Measurements from ENCODE around the gene FDX2. TPM values are rescaled to one million over a fixed set of nuclear protein-coding genes. Genes with fewer than 3 reads are reported as not detected.
"Not testable (repeated sequence)": the region's sequence is repeated elsewhere in the genome, so short reads cannot be mapped to it uniquely, and the experiment has no call there.

FDX2 gene
- polyA plus RNA-seq, 12 donors = 10.9 to 34.1 (median 13.6) TPM; not detected in 1

DNA sequence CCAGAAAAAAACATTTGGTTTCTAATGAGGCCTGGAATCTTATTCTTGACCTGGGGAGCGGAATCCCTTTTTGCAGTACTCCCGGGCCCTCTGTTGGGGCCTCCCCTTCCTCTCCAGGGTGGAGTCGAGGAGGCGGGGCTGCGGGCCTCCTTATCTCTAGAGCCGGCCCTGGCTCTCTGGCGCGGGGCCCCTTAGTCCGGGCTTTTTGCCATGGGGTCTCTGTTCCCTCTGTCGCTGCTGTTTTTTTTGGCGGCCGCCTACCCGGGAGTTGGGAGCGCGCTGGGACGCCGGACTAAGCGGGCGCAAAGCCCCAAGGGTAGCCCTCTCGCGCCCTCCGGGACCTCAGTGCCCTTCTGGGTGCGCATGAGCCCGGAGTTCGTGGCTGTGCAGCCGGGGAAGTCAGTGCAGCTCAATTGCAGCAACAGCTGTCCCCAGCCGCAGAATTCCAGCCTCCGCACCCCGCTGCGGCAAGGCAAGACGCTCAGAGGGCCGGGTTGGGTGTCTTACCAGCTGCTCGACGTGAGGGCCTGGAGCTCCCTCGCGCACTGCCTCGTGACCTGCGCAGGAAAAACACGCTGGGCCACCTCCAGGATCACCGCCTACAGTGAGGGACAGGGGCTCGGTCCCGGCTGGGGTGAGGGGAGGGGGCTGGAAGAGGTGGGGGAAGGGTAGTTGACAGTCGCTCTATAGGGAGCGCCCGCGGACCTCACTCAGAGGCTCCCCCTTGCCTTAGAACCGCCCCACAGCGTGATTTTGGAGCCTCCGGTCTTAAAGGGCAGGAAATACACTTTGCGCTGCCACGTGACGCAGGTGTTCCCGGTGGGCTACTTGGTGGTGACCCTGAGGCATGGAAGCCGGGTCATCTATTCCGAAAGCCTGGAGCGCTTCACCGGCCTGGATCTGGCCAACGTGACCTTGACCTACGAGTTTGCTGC lies 28.7 kb downstream of the FDX2 start, which contains the start of gene ICAM4:
Gene ICAM4, plus strand, starts transcription at position 153 of the 935 bp plus-strand sequence. Its CDS starts 58 bp downstream, at position 211.
- DNase-seq = no peak

DNA sequence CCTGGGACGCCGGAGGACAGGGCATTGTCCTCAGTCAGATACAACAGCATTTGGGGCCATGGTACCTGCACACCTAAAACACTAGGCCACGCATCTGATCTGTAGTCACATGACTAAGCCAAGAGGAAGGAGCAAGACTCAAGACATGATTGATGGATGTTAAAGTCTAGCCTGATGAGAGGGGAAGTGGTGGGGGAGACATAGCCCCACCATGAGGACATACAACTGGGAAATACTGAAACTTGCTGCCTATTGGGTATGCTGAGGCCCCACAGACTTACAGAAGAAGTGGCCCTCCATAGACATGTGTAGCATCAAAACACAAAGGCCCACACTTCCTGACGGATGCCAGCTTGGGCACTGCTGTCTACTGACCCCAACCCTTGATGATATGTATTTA lies 30.4 kb downstream of the FDX2 start:
- no peak for DNase-seq

GRCh38 chr19:10284960-10285278 lies 30.9 kb downstream of the FDX2 start:
- DNase-seq = no peak

GRCh38 chr19:10284065-10284959 lies 31.5 kb downstream of the FDX2 start:
- no peak for DNase-seq

DNA sequence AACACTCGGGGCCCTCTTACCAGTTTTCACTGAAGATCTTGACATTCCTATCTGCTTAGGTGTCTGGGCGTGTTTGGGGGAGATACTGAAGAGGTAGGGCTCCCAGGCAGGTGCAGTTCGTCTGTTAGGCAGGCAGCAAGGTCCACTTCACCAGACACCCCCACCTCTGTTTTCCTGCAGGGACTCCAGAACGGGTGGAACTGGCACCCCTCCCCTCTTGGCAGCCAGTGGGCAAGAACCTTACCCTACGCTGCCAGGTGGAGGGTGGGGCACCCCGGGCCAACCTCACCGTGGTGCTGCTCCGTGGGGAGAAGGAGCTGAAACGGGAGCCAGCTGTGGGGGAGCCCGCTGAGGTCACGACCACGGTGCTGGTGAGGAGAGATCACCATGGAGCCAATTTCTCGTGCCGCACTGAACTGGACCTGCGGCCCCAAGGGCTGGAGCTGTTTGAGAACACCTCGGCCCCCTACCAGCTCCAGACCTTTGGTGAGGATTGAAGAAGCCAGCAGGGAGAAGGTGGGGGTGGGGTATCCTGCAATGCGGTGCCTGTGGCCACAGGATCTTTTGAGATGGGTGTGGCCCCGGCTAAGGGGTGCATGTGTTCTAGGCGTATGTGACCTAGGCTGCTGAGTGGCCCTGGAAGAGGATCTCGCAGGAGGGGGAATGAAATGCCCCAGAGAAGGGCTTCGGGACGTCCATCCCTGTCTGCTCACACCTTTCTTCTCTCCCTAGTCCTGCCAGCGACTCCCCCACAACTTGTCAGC lies 32.3 kb downstream of the FDX2 start:
- DNase-seq = no peak

DNA sequence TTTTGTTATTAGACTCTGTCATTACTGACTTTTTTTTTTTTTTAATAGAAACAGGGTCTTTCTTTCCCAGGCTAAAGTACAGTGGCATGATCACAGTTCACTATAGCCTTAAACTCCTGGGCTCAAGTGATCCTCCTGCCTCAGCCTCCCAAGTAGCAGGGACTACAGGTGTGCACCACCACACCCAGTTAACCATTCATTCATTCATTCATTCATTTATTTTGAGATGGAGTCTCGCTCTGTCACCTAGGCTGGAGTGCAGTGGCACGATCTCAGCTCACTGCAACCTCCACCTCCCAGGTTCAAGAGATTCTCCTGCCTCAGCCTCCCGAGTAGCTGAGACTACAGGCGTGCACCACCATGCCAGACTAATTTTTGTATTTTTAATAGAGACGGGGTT lies 33.8 kb downstream of the FDX2 start:
- DNase-seq = not testable (repeated sequence)

GRCh38 chr19:10279737-10280442 lies 35.9 kb downstream of the FDX2 start:
- no peak for DNase-seq

GRCh38 chr19:10278935-10279334 lies 36.9 kb downstream of the FDX2 start:
- DNase-seq = no peak

DNA sequence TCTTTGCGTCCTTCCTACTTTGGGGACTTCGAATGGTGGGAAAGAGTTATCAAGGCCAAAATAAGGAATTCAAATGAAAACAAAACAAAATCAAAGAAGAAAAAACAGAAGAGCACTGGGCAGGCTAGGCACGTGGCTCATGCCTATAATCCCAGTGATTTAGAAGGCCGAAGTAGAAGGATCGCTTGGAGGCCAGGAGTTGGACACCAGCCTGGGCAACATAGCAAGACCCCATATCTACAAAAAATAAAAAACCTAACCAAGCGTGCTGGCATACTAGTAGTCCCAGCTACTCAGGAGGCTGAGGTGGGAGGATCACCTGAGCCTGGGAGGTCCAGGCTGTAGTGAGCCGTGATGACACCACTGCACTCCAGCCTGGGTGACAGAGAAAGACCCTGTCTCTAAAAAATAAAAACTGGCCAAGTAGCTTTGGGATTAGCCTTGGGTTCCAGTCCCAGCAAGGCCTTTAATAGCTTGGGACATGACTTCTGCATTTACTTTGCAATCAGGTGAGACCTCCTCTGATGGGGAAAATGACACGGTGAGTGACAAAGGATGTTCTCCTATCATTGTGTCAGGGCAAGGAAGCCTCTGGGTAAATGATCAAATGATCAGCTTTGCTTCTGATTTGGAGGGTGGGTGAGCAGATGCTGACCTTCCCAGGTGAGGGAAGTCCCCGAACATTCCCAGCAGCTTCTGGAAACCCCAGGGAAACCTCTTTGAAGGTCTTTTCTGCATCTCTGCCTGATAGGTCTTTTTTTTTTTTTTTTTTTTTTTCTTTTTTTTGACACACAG lies 37.8 kb downstream of the FDX2 start:
- no peak for DNase-seq

DNA sequence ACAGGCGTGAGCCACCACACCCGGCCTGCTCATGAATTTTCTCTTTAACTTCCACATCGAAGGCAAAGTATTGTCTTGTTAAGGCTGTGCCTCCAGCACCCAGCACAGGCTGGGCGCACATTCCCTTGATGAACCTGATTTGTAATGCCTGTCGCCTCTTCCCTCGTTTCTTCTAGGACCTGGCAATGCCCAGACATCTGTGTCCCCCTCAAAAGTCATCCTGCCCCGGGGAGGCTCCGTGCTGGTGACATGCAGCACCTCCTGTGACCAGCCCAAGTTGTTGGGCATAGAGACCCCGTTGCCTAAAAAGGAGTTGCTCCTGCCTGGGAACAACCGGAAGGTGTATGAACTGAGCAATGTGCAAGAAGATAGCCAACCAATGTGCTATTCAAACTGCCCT lies 41.2 kb downstream of the FDX2 start:
- DNase-seq = no peak

DNA sequence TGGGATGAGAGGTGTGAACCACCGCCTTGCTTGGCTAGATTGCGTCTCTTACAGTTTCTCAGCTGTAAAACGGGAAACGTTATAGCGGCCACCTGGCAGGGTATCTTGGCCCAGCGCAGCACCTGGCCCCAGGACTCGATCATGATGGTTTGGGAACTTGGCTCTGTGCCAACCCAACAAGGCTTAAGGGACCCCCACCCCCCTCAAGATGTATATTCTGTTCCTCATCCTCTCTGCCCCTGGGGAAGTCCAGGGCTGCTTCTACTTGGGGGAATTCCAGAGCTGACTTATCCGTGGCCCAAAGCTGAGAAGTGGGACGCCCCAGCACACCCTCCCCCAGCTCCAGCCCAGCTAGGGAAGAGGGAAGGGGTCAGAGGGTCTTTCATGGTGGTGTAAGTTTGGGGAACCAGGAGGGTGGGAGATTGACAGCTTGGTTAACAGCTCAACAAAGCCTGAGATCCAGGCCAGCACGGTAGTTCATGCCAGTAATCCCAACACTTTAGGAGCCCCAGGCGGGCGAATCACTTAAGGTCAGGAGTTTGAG lies 44.2 kb downstream of the FDX2 start:
- DNase-seq = no peak

GRCh38 chr19:10270616-10271394 lies 45.0 kb downstream of the FDX2 start, which contains the start of gene ICAM1:
TSS of gene ICAM1 (plus strand) at chr19:10271120. CDS start at chr19:10271160, 40 bp downstream.
- DNase-seq = peak; percentile 61

DNA sequence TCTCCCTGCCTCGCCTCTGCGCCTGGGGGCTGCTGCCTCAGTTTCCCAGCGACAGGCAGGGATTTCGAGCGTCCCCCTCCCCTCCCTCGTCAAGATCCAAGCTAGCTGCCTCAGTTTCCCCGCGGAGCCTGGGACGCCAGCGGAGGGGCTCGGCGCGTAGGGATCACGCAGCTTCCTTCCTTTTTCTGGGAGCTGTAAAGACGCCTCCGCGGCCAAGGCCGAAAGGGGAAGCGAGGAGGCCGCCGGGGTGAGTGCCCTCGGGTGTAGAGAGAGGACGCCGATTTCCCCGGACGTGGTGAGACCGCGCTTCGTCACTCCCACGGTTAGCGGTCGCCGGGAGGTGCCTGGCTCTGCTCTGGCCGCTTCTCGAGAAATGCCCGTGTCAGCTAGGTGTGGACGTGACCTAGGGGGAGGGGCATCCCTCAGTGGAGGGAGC lies 45.6 kb downstream of the FDX2 start:
- DNase-seq = no peak

GRCh38 chr19:10269333-10270179 lies 46.3 kb downstream of the FDX2 start:
- DNase-seq = peak; percentile 82

DNA sequence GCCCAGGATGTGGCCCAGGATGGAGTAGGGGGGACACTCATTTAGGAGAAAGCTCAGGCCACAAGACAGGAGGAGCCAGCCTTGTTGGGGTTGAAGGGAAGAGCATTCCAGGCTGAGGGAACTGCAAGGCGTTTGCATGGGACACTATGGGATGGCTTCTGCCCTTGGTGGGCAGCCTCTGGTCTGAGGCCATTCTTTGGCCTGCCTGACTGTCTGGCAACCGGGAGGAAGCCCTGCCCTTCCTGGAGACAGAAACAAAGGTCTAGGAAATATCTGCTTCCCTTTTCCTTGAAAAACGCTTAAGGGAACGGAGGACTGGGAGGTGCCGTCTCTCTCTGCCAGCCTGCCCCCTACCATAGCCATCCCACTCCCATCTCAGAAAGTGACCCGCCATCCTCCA lies 47.7 kb downstream of the FDX2 start:
- no peak for DNase-seq

GRCh38 chr19:10266706-10267105 lies 49.1 kb downstream of the FDX2 start:
- DNase-seq = no peak

- DNase-seq = no peak
These were observed 53.0 kb downstream of the FDX2 start for GRCh38 chr19:10262771-10263170.

GRCh38 chr19:10260141-10260584 lies 55.7 kb downstream of the FDX2 start:
- no peak for DNase-seq

Measured in muscle of arm (tissue), 12 donors.